ENCODE results near the gene ALDH18A1.

Gene ALDH18A1

GRCh38 chr10:95597788-95598187 lies 58.7 kb downstream of the ALDH18A1 start:
- DNase-seq (ENCODE audit: insufficient read length, low spot score) (no peak), FAIRE-seq (no peak)

GRCh38 chr10:95588025-95588424 lies 68.5 kb downstream of the ALDH18A1 start:
- no peak for DNase-seq (ENCODE audit: insufficient read length, low spot score)
- no peak for FAIRE-seq

- no peak for DNase-seq (ENCODE audit: insufficient read length, low spot score)
- FAIRE-seq: no peak
Observed at GRCh38 chr10:95579835-95580535, 76.5 kb downstream of the ALDH18A1 start.

- no peak for FAIRE-seq
Observed at GRCh38 chr10:95579292-95579691, 77.2 kb downstream of the ALDH18A1 start.

GRCh38 chr10:95578619-95579018 lies 77.9 kb downstream of the ALDH18A1 start:
- FAIRE-seq (no peak), DNase-seq (ENCODE audit: insufficient read length, low spot score) (no peak)

More at GRCh38 chr10:95579292-95579691, 77.2 kb downstream of the ALDH18A1 start:
- DNase-seq (ENCODE audit: insufficient read length, low spot score): no peak

- no peak for DNase-seq (ENCODE audit: insufficient read length, low spot score)
- no peak for FAIRE-seq
Observed at GRCh38 chr10:95574649-95575365, 81.7 kb downstream of the ALDH18A1 start.

- no peak for FAIRE-seq
Observed at GRCh38 chr10:95573964-95574604, 82.4 kb downstream of the ALDH18A1 start.

GRCh38 chr10:95573527-95573926 lies 83.0 kb downstream of the ALDH18A1 start:
- FAIRE-seq: no peak
- DNase-seq (ENCODE audit: insufficient read length, low spot score): no peak

More at GRCh38 chr10:95573964-95574604, 82.4 kb downstream of the ALDH18A1 start:
- DNase-seq (ENCODE audit: insufficient read length, low spot score): no peak

GRCh38 chr10:95572131-95572820 lies 84.2 kb downstream of the ALDH18A1 start:
- no peak for DNase-seq (ENCODE audit: insufficient read length, low spot score)

GRCh38 chr10:95571390-95571789 lies 85.1 kb downstream of the ALDH18A1 start:
- FAIRE-seq: no peak
- DNase-seq (ENCODE audit: insufficient read length, low spot score): no peak

More at GRCh38 chr10:95572131-95572820, 84.2 kb downstream of the ALDH18A1 start:
- no peak for FAIRE-seq

- no peak for FAIRE-seq
- DNase-seq (ENCODE audit: insufficient read length, low spot score): no peak
Observed at GRCh38 chr10:95569368-95569767, 87.1 kb downstream of the ALDH18A1 start.

- FAIRE-seq: no peak
Observed at GRCh38 chr10:95567903-95568630, 88.4 kb downstream of the ALDH18A1 start.

GRCh38 chr10:95566136-95566535 lies 90.4 kb downstream of the ALDH18A1 start:
- FAIRE-seq: no peak

More at GRCh38 chr10:95567903-95568630, 88.4 kb downstream of the ALDH18A1 start:
- no peak for DNase-seq (ENCODE audit: insufficient read length, low spot score)

GRCh38 chr10:95565336-95565735 lies 91.2 kb downstream of the ALDH18A1 start:
- DNase-seq (ENCODE audit: insufficient read length, low spot score) (no peak), FAIRE-seq (no peak)

More at GRCh38 chr10:95566136-95566535, 90.4 kb downstream of the ALDH18A1 start:
- DNase-seq (ENCODE audit: insufficient read length, low spot score): no peak

- DNase-seq (ENCODE audit: insufficient read length, low spot score) (no peak), FAIRE-seq (no peak)
Observed at GRCh38 chr10:95564291-95564690, 92.2 kb downstream of the ALDH18A1 start.

GRCh38 chr10:95562341-95562965 lies 94.1 kb downstream of the ALDH18A1 start:
- no peak for FAIRE-seq
- no peak for DNase-seq (ENCODE audit: insufficient read length, low spot score)

- DNase-seq (ENCODE audit: insufficient read length, low spot score): no peak
- no peak for FAIRE-seq
Observed at GRCh38 chr10:95561864-95562177, 94.7 kb downstream of the ALDH18A1 start.

- FAIRE-seq: peak; percentile 74
- peak; percentile 97 for DNase-seq (ENCODE audit: insufficient read length, low spot score)
Observed at GRCh38 chr10:95561177-95561863, 95.2 kb downstream of the ALDH18A1 start, which contains the start of gene SORBS1. SORBS1 (minus strand) TSS chr10:95561371; CDS start chr10:95441135, 120,236 bp downstream.
